HEK293T (cell line): Measurements from ENCODE around the gene ERBB4.

Source experiments
- BHLHE40 ChIP-seq: fragments of 450-650 bp; IDR thresholded peaks from 2 replicates; pipeline ENCODE4 v1.6.1; 2016; ENCODE audit warnings: mild to moderate bottlenecking, moderate library complexity, borderline replicate concordance
- CTBP1 ChIP-seq: fragments of 450-650 bp; IDR thresholded peaks from 2 replicates; pipeline ENCODE4 v1.6.1; 2016; ENCODE audit warnings: borderline replicate concordance
- ELF4 ChIP-seq: fragments of 450-650 bp; IDR thresholded peaks from 2 replicates; pipeline ENCODE4 v1.6.1; 2017; ENCODE audit warnings: antibody characterized with exemption
- FOXK2 ChIP-seq: fragments of 450-650 bp; IDR thresholded peaks from 2 replicates; pipeline ENCODE4 v1.6.1; 2016; ENCODE audit warnings: mild to moderate bottlenecking
- HDGF ChIP-seq: fragments of 450-650 bp; IDR thresholded peaks from 2 replicates; pipeline ENCODE4 v1.6.1; 2017; ENCODE audit warnings: antibody characterized with exemption, borderline replicate concordance
- SP1 ChIP-seq: fragments of 450-650 bp; IDR thresholded peaks from 2 replicates; pipeline ENCODE4 v1.6.1; 2017
- TARDBP ChIP-seq: fragments of 450-650 bp; IDR thresholded peaks from 2 replicates; pipeline ENCODE4 v1.6.1; 2016

DNA sequence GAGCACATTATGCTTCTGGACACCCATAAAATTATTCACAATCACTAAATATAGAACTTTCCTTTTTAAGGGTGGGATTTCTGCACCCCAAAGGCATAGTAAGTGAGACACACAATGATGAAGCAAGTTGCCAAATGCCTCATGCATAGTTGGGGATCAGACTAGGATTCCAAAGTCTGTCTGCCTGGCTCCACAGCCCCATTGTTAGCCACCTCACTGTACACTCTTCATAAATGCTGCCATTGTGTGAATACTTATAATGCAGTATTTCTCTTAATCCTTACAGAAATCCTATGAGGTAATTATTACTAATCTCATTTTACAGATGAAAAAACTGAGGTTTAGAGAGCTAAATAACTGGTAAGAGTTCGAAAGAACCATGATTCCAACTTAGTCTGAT is 738.6 kb downstream of the ERBB4 start:
- no peak for TF ChIP-seq FOXK2
- no peak for TF ChIP-seq BHLHE40
- no peak for TF ChIP-seq CTBP1
- TF ChIP-seq TARDBP, result no peak
- no peak for TF ChIP-seq SP1
- no peak for TF ChIP-seq HDGF
- no peak for TF ChIP-seq ELF4
